ENCODE results near the gene FXYD7. TPM values are rescaled to one million over a fixed set of nuclear protein-coding genes. Genes with fewer than 3 reads are reported as not detected.
A peak's percentile ranks its signal among the peaks of the same experiment; 100 is the strongest.
"Not testable (repeated sequence)": the region's sequence is repeated elsewhere in the genome, so short reads cannot be mapped to it uniquely, and the experiment has no call there.

The FXYD7 gene, protein sequence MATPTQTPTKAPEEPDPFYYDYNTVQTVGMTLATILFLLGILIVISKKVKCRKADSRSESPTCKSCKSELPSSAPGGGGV
- 5.5 TPM for total RNA-seq

DNA sequence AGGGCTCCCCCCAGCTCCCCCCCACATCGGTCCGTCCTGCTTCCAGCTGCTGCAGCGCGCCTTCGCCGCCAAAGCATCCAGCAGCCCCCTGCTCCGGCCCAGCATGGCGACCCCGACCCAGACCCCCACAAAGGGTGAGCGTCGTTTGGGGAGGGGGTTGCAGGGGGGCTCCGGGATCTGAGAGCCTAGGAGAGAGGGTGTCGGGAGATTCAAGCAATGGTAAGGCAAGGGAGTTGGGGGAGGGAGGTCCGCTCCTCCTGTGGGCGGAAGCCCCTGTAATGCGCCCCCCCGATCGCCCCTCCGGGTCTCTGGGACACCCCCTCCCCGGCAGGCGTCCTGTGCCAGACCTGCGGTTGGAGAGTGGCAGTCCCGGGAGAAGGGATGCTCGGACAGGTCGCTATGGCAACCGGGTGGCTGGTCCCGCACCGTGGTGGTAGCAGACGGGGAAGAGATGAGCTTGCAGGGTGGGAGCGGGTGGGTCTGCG, at the start of gene FXYD7:
Gene FXYD7, plus strand, starts transcription at position 25 of the 485 bp plus-strand sequence. Its CDS starts 79 bp downstream, at position 104.
- intact Hi-C loops (cut with DNase I): loop anchor here (5.0 to 10.0 kb wide), 3 partner anchors 76 to 572 kb away; partner anchors contain the start of genes KMT2B and USF2
- DNase-seq (ENCODE audit: low spot score) (no peak), ATAC-seq (no peak)

DNA sequence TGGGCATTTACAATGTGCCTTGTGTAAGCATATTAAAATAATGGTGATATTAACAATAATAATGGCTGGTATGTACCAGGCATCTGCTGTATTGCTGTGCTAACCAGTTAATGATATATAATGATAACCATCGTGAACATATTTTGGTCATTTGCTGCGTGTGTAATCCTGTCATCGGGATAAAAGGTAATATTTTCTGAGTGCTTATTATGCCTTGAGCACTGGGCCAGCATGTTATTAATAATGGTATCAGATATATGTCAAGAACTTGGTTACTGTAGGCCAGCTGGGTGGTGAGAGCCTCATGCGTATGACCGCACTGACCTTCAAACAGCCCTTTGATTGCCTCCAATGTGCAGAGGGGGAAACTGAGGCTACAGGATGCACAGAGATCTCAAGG, 49.6 kb upstream of the FXYD7 start:
- DNase-seq (ENCODE audit: low spot score) (no peak), ATAC-seq (no peak)
- intact Hi-C loops (cut with DNase I): no loop called here

DNA sequence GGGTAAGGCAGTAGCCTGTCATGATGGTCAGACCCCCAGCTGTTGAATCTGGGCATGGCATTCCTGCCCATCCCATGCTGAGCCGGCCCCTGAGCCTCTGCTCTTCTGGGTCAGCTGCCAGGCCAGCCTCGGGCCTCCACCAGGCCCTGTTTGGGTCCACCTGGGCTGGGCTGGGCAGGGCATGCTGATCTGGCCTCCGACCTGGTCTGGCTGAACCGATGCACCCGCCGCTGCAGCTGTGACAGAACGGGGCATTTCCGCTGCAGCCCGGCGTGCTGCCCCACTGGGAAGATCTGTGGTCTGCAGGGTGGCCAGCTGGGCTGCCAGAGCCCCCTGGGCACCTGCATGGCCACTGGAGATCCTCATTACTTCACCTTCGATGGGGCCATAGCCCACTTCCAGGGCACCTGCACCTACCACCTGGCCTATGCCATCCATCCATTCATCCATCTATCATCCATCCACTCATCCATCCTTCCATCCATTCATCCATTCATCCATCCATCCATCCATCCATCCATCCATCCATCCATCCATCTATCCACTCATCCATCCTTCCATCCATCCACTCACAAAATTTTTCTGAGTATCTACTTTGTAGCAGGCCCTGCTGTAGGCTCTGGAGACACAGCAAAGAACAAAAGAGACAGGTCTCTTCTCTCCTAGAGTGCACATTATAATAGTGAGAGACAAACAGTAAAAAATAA, 49.0 kb upstream of the FXYD7 start:
- DNase-seq (ENCODE audit: low spot score) (no peak), ATAC-seq (no peak)
- intact Hi-C loops (cut with DNase I): no loop called here

DNA sequence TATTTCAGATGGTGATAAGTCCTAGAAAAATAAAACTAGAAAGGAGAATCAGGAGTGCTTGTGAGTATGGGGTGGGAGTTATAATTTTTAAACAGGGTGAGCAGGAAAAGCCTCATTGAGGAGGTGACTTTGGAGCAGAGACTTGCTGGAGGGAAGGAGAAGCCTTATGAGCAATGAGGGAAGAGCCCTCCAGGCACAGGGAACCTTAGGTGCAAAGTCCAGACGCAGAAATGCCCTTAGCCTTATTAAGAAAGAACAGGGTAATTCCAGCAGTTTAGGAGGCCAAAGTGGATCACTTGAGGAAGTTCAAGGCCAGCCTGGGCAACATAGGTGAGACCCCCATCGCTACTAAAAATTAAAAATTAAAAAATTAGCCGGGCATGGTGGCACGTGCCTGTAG, 48.4 kb upstream of the FXYD7 start:
- intact Hi-C loops (cut with DNase I): no loop called here
- DNase-seq (ENCODE audit: low spot score) (no peak), ATAC-seq (no peak)

DNA sequence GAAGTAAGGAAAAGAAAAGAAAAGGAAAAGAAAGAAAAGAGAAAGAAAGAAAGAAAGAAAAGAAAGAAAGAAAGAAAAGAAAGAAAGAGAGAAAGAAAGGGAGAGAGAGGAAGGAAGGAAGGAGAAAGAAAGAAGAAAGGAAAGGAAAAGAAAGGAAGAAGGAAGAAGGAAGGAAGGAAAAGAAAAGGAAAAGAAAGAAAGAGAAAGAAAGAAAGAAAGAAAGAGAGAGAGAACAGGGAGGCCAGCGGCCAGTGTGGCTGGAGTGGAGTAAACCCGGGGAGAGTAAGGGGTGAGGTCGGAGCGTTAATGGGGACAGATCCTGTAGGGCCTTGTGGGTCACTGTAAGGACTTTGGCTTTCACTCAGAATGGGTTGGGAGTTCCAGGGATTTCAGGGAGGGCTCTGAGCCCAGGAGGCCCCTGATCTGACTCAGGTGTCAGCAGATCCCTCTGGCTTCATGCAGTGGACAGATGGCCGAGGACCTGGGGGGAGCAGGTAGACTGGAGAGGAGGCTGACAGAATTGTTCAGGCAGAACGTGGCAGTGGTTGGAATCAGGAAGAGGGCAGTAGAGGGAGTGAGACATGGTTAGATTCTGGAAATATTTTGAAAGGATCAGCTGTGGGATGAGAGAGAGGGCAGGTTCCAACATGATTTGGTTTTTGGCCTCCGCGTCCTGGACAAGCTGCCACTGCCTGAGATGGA, 47.2 kb upstream of the FXYD7 start:
- DNase-seq (ENCODE audit: low spot score) (no peak), ATAC-seq (no peak)
- intact Hi-C loops (cut with DNase I): no loop called here

DNA sequence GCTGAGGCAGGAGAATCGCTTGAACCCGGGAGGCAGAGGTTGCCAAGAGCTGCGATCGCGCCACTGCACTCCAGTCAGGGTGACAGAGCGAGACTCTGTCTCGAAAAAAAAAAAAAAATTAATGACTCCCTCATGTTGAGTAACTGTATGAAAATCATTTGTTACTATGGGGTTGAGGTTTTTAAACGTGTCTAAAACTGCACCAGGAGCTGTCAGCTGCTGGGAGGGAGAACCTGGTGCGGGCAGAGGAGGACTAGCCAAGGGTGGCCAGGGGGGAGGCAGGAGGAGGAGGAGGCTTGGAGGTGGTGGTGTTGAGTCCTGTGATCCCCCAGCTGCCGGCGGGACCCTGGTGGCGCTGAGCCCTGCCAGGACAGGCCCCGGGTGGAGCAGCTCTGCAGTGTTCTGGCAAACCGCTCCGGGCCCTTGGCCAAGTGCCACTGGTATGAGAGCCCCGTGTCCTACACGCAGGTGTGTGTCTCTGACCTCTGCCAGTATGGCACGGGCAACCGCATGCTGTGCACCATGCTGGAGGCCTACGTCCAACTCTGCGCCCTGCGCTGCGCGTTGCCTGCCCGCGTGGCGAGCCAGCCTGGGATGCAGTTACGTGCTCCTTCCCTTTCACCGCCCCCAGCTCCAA, 44.5 kb upstream of the FXYD7 start:
- intact Hi-C loops (cut with DNase I): no loop called here
- DNase-seq (ENCODE audit: low spot score) (no peak), ATAC-seq (peak; percentile 16)

DNA sequence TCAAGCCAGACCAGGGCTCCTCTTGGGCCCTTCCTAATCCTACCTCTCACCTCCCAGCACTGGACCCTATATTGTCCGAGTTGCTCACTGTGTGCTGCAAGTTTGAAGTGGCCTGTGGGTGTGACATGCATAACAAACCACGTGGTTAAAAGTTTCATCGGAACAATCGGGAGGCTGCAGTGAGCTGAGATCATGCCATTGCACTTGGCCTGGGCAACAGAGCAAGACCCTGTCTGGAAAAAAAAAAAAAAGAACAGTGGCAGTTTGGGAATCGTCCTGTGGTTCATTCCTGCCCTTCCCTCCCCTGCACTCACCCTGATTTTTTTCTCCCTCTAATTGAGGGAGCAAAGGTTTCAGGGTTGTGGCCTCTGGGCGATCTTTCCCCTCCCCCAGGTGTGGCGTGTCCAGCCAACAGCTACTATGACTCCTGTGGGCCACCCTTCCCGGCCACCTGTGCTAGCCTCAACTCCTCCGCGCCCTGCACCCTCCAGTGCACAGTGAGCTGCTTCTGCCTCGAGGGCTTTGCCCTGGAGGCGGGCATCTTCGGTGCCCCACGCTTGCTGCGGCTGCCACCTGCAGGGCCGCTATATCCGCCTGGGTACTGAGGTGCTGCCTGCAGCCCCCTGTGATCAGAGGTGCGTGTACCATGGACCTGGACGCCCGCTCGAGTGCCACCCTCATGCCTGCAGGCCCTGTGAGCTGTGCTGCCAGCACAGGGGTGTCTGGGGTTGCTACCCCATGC, 43.7 kb upstream of the FXYD7 start:
- DNase-seq (ENCODE audit: low spot score) (no peak), ATAC-seq (peak; percentile 16)
- intact Hi-C loops (cut with DNase I): no loop called here

DNA sequence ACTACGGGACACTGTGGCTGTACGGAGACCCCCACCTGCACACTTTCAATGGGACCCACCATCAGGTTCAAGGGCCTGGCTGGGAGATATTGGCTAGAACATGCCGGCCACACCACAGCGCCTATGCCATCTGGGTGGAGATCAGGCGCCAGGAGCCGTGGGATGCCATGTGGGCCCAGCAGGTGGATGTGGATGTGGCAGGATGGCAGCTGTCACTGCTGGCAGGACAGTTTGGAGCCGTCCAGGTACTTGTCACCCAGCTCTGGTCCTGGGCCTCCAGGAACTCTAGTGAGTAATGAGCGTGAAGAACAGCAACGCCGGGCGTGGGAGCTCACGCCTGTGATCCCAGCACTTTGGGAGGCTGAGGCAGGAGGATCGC, 43.2 kb upstream of the FXYD7 start:
- DNase-seq (ENCODE audit: low spot score): no peak
- ATAC-seq: no peak
- intact Hi-C loops (cut with DNase I): no loop called here

DNA sequence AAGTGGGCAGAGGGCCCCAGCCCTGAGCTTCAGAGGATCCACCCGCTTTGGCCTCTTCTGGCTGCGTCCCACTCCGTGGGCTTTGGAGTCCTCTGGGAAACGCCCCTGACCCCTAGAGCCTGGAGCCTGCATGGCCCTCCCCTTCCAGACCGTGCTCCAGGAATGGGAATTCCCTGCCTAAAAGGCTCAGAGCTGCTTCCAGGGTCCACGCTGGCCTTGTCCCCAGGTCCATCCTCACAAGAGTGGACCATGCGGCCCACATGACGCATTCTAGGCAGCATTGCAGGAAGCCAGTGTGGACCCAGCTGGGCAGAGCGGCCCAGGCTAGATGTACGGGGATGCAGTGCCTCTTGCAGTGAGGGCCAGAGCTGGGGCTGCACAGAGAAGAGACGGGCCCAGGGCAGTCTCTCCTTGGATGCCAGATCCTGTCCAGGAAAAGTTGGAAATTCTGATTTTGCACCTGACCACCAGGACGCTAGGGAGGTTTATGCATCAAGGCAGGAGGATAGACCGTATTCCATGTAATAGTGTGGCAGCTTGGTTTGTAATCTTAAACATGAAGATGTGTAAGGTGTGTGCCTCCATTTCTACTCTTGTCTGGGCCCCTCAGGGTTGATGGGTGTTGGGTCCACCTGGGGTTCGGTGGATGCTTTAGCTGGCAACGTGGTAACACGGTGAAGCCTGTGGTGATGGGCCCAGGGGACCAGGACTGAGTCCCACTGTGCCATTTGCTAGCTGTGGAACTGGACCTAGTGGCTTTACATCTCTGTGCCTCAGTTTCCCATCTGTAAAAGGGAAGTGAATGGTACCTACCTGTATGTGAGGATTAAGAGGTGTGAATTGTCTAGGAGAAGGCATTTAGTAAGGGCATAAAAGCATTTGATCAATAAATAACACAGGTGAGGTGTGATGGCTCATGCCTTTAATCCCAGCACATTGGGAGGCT, 42.2 kb upstream of the FXYD7 start:
- DNase-seq (ENCODE audit: low spot score) (no peak), ATAC-seq (no peak)
- intact Hi-C loops (cut with DNase I): no loop called here

DNA sequence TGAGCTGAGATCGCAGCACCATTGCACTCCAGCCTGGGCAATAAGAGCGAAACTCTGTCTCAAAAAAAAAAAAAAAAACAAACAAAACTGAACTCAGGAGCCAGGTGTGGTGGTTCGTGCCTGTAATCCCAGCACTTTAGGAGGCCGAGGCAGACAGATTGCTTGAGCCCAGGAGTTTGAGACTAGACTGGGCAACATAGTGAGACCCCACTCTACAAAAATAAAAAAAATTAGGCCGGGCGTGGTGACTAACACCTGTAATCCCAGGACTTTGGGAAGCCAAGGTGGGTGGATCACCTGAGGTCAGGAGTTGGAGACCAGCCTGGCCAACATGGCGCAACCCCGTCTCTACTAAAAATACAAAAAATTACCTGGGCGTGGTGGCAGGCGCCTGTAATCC, 41.1 kb upstream of the FXYD7 start:
- ATAC-seq; intact Hi-C loops (cut with DNase I): not testable (repeated sequence)

DNA sequence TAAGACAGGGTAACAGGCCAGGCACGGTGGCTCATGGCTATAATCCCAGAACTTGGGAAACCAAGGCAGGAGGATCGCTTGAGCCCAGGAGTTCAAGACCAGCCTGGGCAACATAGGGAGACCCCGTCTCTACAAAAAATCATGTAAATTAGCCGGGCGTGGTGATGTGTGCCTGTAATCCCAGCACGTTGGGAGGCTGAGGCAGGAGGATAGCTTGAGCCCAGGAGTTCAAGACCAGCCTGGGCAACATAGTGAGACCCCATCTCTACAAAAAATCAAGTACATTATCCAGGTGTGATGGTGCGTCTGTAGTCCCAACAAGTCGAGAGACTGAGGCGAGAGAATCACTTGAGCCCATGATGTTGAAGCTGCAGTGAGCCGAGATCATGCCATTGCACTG, 39.4 kb upstream of the FXYD7 start:
- ATAC-seq; intact Hi-C loops (cut with DNase I); DNase-seq (ENCODE audit: low spot score): not testable (repeated sequence)

More for the DNA sequence above, 41.1 kb upstream of the FXYD7 start:
- DNase-seq (ENCODE audit: low spot score): not testable (repeated sequence)

DNA sequence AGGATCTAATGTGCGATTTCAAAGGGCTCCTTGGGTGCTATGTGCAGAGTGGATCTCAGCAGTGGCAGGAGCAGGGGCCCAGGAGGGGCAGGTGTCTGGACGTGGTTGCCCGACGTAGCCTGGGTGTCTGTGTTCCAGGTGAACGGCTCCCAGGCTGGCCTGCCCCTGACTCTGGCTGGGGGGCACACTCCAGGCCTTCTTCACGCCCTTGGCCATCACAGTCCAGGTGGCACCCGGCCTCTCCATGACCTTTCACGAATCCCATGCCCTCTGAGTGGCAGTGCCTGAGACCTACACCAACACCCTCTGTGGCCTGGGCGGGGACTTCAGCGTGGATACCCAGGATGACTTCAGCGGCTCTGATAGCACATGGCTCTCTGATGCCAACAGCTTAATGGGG, 38.7 kb upstream of the FXYD7 start:
- ATAC-seq (no peak), DNase-seq (ENCODE audit: low spot score) (no peak)
- intact Hi-C loops (cut with DNase I): no loop called here

DNA sequence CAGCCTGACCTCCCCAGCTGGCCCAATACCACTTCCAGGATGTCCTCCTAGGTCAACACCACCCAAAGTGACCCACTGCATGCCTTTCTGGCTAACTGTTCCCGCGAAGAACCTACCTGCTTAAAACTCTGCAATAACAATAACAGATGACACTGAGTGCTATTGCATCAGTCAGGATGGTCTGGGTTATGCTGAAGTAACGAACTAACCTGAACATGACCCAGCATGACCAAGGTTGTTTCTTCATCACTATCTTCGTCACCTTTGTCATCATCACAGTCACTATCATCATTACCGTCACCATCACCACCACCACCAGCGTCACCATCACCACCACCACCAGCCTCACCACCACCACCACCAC, 38.0 kb upstream of the FXYD7 start:
- no peak for DNase-seq (ENCODE audit: low spot score)
- no peak for ATAC-seq
- intact Hi-C loops (cut with DNase I): no loop called here

DNA sequence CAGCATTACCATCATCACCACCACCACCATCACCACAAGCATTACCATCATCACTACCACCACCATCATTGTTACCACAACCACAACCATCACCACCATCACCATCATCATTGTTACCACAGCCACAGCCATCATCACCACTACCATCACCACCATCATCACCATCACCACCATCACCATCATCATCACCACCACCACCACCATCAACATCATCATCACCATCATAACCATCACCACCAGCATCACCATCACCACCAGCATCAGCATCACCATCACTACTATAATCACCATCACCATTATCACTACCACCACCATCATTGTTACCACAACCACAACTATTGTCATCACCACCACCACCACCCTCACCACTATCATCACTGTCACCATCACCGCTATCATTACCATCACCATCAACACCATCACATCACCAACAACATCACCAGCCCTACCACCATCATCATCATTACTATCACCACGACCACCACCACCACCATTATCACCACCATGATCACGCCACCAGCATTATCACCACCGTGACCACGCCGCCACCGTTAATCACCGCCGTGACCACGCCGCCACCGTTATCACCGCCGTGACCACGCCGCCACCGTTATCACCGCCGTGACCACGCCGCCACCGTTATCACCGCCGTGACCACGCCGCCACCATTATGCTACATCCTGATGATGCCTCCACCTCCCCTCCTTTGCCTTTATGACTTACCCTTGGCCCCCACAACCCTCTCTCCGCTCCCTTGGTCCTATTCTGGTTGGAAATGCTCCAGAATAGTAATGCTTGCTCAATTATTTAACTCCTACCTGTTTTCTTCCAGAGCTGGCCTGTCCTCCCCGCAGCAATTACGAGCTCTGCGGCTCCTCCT, 37.4 kb upstream of the FXYD7 start:
- no peak for ATAC-seq
- intact Hi-C loops (cut with DNase I): no loop called here
- no peak for DNase-seq (ENCODE audit: low spot score)

DNA sequence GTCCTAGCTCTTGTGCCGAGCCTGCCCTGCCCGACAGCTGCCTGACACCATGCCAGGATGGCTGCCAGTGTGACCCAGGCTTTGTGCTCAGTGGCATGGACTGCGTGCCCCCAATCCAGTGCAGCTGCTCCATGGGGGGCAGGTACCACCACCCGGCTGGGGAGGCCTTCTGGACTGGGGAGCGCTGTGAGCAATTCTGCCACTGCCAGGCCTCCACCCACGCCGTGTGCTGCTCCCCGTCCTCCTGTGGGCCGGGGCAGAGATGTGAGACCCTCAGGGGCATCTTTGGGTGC, 36.8 kb upstream of the FXYD7 start:
- intact Hi-C loops (cut with DNase I): no loop called here
- DNase-seq (ENCODE audit: low spot score) (no peak), ATAC-seq (no peak)

DNA sequence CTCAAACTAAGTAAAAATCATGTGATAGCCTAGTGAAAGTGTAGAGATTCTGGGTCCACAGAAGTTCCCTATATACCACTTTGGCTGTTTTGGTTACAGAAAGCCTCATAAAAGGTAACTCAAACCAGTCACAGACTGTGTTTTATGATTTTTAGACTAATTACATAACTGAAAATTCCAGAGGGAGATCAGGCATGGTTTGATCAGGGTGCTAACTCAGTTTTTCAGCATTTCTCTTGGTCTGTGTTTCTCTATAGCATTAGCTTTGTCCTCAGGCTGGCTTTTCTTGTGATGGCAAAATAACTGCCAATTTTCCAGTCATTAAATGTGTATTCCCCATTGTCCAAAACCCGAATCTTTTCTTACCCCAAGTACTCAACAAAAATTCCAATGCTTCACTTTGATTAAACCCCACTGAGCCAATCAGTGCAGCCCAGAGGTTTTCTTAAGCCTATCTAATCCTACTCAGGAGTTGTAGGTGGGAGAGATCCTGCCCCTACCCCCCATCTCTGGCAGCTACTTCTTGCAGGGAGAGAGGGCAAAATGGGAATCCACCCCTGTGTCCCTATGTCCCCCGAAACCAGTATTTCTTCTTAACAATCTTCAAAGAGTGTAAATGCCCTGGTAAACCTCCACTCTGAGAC, 36.0 kb upstream of the FXYD7 start:
- DNase-seq (ENCODE audit: low spot score) (no peak), ATAC-seq (peak; percentile 4)
- intact Hi-C loops (cut with DNase I): no loop called here

DNA sequence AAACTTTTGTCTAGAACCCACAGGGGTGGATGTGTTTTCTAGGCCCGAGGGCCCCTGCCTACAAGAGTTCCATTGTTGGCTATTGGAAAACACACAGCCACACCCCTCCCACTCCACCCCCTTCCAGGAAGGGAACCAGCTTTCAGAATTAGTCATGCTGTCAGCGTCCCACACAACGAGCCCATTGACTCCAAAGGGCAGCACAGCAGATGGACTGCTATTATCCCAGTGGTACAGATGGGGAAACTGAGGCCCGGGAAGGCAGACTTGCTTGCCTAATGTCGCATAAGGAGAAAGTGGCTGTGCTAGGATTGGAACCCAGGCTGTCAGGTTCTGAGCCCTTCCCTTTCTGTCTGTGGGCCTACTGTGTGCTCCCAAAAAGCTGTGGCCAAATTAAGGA, 35.5 kb upstream of the FXYD7 start:
- peak; percentile 84 for ATAC-seq
- intact Hi-C loops (cut with DNase I): no loop called here
- no peak for DNase-seq (ENCODE audit: low spot score)

All from sciatic nerve (tissue), 2 donors.